ENCODE measurements around the gene DIS3L.
"Not testable (repeated sequence)": the region's sequence is repeated elsewhere in the genome, so short reads cannot be mapped to it uniquely, and the experiment has no call there.

The DIS3L gene

DNA sequence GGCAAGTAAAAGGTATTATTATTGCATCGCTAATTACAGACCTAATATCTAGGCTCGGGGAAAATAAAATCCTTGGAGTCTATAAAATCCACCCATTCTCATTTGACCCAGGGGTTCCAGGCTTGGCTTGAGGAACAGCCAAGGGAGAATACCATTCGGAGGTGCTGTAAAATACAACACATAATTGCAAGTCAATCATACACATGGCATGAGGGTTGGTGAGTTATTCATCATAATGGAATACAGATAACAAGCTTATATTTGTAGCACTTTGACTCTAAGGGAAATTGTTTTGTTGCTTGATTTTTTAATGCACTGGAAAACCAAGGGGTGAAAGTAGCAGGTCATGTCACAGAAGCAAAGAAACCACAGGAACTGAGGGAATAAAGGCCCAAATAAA, 16.8 kb upstream of the DIS3L start:
- DNase-seq (ENCODE audit: low read depth in 2 of 3, low spot score in 2 of 3), result no peak

DNA sequence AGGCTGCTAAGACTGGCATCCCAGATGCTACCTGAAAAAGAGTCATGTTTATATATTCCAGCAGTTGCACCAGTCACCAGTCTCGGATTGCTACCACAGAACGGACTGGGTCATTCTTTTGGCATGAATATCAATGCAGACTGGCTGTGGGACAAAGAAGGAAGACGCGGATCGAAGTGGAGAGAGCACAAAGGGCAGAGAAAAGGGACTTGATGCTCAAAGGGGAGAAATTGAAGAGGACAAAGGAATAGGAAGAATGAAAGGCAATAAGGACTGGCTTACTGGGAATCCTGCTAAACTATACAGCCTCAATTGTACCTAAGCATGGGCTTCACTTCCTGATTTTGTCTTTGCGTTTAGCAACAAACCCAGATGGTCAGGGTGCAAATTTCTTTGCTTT, 15.3 kb upstream of the DIS3L start:
- no peak for DNase-seq (ENCODE audit: low read depth in 2 of 3, low spot score in 2 of 3)

DNA sequence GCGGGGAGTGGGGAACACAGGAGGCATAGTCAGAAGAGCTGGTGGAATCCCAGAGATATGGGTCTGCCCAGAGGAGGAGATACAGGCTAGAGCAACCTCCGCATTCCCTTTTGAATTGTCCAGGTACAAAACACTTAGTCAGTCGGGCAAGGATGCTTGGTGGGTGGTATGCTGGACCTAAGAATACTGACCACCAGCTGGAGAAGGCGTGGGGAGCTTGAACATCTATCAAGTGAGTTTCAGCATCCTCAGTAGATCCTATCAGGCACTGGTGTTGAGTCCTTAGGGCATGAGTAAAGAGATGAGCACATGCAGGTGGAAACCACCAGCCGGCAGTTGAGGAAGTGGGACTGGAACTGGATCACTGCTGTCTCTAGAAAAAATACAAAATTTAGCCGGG, 14.7 kb upstream of the DIS3L start:
- no peak for DNase-seq (ENCODE audit: low read depth in 2 of 3, low spot score in 2 of 3)

DNA sequence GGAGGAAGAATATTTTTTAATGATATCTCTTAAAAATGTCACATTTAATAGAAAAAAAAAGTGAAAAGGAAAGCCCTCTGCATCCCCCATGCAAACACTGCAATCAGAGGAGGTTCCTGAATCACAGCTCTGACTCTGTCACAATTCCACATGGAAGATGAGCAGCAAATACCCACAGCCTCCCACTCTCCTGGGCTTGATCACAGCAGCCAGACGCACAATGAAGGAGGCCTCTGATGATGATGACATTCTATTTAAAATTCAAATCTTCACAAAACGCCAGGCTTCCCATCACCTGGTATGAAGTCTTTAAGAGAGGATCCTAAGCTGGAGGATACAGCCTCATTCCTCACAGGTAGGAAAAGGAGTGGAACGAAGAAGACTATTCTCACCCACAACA, 9.1 kb upstream of the DIS3L start:
- DNase-seq (ENCODE audit: low read depth in 2 of 3, low spot score in 2 of 3), result no peak

DNA sequence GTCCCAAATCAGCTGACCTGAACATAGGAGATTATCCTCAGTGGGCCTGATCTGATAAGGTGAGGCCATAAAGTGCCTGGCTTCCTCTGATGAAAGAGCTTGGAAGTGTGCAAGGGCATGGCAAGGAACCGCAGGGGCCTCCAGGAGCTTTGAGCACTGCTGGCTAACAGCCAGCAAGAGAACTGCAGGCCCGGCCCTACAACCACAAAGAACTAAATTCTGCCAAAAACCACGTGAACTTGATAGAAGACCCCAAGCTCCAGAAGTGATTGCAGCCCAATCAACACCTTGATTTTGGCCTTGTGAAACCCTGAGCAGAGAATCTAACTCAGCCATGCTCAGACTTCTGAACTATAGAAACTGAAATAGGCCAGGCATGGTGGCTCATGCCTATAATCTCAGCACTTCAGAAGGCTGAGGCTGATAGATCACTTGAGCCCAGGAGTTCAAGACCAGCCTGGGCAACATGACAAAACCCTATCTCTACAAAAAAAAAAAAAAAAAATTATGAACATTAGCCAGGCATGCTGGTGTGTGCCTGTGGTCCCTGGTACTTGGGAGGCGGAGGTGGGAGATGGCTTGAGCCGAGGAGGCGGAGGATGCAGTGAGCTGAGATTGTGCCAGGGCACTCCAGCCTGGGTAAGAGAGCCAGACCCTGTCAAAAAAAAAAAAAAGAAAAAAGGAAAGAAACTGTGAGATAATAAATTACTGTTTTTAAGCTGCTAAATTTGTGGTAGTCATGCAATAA, 7.7 kb upstream of the DIS3L start:
- DNase-seq (ENCODE audit: low read depth in 2 of 3, low spot score in 2 of 3), result no peak

DNA sequence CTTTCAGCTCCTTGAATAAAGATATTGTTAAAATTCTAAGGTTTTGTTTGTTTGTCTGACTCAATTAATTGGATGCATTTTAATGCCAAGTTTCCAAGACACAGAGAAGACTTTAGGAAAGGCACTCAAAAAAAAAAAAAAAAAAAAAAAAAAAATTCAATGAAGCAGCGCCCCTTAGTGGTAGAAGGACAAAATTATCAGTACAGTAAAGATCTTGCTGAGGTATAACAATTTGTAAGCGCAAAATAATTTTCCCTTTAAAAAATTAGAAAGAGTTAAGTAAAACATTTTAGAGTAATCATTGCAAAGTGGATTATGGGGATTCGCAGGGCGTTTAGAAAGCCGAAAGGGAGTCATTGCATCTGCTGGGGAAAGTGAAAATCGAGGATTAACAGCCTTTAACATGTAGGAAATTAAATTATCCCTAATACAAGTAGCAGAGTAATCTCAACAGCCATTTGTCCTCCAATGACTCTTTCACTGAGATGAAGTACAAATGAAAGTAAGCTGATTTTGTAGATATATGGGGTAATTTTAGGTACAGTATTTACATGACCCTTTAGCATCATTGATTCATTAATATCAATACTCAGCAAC, 5.8 kb upstream of the DIS3L start:
- DNase-seq (ENCODE audit: low read depth in 2 of 3, low spot score in 2 of 3), result no peak

DNA sequence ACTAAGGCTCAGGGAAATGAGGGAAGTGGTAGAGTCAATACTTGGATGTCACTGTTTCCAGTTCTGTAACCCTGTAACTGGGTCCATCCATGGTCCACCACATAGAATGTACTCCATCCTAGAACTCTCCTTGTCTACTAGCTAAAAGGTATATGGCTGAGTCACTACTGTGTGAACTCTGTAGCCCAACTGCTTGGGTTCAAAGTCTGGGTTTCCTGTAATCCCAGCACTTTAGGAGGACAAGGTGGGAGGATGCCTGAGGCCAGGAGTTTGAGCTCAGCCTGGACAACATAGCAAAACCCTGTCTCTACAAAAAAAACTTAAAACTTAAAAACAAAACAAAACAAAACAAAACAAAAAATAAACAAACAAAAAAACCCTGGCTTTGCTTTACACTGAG, 5.3 kb upstream of the DIS3L start:
- no peak for DNase-seq (ENCODE audit: low read depth in 2 of 3, low spot score in 2 of 3)

DNA sequence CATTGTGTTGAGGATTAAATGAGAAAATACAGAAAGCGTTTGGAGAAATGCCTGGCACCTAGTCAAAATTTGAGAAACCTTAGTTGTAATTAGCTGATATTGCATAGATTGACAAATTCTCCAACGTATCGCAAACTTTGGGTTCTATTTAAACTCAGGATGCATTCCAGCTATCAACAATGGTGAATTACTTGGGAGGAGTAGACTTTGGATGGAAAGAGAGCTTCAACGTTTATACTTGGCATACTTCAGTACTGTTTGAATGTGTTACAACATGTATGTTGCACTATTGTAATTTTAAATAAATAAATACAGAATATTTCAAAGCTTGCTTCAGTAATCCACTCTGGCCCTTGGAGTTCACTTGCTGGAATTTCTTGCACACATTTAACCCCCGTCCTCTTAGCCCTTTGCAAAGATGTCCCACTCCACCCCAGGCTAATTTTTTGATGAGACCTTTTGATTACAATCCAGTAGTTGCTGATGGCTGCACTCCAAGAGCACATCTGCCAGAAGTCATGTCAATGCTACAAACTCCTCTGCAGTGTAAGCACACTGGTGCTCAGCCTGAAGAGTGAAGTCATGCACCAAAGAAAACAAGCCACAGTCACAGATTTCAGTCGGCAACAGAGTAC, 4.7 kb upstream of the DIS3L start:
- no peak for DNase-seq (ENCODE audit: low read depth in 2 of 3, low spot score in 2 of 3)

DNA sequence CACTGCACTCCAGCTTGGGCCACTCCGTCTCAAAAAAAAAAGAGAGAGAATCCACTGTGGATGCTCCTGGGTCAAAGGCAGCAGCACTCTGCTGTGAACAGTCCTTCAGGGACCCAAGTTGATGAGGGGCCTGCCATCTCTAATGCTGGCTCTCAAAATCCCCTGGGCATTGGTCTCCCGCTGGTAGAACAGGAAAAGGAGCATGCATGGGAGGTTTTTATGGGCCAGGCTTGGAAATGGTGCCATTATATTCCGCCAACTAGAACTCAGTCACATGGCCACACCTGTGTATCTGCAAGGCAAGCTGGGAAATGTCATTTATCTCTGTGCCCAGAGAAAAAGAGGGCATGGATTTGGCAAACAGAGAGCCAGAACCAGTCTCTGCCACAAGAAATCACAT, 3.4 kb upstream of the DIS3L start:
- DNase-seq (ENCODE audit: low read depth in 2 of 3, low spot score in 2 of 3), result no peak

DNA sequence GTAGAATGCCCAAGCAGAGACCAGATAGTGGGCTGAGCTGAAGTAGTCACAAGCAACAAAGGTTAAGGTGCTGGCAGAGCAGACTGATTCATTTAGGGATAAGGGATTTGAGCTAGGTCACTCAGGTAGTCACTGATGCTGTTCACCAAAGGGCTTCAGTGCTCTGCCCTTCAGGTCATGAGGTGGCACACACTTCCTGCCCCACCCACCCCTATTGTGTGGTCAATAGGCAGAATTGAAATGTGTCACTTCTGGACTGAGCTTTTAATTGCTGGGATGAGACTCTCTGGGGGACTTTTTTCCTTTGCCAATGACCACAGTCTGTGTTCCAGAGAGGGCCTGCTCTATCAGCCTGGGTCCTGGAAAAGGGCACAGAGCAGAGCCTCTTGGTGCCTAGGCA, 2.9 kb upstream of the DIS3L start:
- DNase-seq (ENCODE audit: low read depth in 2 of 3, low spot score in 2 of 3), result no peak

DNA sequence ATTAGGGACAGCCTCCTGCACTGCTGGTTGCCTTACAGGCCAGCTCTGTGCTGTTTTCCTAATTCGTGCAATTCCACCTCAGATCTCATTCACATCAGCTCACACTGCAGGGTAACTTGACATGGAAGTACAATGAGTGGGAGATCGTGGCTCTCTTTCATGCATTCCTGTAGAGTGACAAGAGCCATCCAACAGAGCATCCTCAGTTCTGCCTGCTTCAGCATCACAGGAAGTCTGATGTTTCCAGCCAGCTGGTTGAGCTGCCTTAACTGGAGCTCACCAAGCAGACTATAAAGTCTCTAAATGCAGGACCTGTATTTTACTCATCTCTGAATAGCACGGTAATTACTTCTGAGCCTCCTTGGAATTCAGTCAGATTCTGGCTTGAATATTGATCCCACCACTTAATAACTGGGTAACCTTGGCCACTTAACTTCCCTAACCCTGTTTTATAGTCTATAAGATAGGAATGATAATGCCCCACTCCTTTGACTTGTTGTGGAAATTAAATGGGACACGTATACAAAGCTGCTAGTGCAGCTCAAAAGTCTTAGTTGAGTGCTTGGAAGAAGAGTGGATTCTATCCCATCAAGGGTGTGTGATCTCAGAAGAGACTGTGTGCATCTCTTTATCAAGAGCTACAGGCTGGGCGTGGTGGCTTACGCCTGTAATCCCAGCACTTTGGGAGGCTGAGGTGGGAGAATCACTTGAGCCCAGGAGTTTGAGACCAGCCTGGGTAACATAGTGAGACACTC, 1.4 kb upstream of the DIS3L start:
- no peak for DNase-seq (ENCODE audit: low read depth in 2 of 3, low spot score in 2 of 3)

DNA sequence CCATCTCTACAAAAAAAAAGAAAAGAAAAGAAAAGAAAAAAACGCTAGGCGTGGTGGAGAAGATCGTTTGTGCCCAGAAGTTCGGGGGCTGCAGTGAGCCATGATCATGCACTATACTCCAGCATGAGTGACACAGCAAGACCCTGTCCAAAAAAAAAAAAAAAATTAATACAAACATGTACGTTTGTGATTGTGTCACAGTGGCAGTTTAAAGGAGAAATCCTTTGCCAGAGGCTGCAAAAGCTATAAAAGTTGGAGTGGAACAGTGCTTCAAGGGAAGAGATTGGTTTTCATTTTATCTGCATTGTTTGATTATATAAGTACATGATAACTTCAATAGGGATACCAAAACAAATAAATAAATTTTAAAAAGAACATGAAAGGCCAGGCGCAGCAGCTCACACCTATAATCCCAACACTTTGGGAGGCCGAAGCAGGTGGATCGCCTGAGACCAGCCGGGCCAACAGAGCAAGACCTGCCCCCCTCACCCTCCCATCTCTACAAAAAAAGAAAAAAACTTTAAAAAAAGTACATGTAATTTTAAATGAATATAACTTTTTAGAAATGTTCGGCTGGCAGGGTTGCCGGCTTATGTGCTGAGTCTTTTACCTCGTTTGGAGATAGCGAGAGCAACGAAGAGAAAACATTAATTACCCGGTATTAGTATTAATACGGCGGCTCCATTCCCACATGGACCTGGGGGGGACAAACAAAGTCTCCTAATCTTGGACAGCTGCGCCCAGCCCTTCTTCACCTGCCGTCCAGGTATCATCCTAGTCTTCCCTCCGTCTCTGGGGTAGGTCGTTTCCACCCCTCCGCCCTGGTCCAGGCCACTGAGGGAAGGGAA, 573 bp upstream of the DIS3L start:
- no peak for DNase-seq (ENCODE audit: low read depth in 2 of 3, low spot score in 2 of 3)

DNA sequence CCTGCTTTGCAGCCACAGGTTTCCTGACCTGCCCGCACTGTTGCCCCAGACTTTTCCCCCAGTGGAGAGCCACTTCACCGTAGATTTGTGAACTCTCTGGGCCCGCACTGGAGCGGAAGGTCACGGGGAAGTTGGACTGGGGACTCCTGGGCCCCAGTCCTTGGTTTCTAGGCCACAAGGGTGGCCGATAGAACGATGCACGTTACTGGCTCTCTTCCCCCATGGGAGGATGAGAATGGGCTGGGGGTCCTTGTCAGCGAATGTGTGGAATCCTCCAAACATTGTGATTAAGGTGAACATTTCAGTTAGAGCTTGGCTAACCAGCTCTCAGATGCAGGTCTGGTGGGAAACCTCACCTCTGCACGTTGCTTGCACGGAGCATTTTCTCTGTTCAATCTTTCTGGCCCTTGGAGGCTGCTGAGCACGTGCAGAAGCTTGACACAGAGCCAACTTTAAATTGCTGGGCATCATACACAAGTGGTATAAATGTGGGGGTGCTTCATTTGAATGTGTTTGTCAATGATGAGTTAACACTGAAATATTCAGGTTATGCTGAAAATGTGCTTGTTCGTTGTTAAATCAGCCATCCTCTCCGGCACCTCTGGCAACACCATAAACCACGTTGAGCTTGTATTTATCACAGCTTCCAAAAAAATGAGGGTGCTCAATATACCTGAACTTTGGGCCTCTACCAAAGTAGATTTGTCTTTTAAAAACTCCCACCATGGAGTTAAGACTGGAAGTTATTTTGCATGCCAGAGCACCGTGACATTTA, 976 bp downstream of the DIS3L start:
- DNase-seq (ENCODE audit: low read depth in 2 of 3, low spot score in 2 of 3), result peak in 2 of 3 experiments; percentile 4 to 49

DNA sequence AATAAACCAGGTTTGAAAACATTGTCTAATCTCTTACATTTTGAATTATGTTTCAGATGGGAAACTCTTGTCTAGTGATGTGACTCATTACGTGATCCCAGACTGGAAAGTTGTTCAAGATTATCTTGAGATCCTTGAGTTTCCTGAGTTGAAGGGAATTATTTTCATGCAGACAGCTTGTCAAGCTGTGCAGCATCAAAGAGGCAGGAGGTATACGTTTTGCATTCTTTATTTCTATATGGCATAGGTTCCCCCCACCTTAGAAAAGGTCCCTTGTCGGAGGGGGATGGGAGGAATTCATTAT, 1.5 kb downstream of the DIS3L start:
- no peak for DNase-seq (ENCODE audit: low read depth in 2 of 3, low spot score in 2 of 3)

DNA sequence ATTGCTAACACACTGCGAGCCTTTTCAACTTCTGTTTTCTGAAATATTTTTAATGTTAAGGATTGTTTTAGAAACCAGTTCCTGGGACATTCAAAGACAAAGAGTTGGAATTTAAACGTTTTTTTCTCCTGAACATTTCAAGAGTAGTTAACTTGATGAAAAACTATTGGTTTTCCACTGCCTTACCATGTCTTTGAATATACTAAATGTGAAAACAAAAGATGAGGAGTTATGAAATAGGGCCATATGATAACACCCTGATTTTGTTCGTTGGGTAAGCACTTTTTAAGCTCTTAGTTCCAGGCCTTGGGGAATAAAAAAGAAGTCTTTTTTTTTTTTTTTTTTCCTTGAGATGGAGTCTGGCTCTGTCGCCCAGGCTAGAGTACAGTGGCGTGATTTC, 2.8 kb downstream of the DIS3L start:
- no peak for DNase-seq (ENCODE audit: low read depth in 2 of 3, low spot score in 2 of 3)

DNA sequence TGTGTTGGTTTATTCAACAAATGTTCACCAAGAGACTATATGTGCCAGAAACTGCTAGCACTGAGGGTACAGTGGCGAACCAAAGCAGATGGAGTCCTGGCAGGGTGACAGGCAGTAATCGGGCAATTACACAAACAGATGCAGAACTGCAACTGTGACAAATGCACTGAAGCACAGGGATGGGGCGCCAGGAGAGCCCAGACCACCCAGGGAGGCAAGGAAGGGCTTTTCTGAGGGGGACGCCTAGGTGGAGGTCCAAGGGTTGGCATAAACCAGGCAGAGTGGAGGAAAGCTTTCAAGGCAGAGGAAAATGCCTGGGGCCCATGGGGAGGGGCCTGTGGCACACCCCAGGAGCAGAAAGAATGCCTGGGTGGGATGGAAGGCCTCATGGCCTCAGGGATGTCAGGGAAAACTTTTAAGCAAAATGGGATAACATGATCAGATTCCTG, 5.5 kb downstream of the DIS3L start:
- DNase-seq (ENCODE audit: low read depth in 2 of 3, low spot score in 2 of 3), result no peak

DNA sequence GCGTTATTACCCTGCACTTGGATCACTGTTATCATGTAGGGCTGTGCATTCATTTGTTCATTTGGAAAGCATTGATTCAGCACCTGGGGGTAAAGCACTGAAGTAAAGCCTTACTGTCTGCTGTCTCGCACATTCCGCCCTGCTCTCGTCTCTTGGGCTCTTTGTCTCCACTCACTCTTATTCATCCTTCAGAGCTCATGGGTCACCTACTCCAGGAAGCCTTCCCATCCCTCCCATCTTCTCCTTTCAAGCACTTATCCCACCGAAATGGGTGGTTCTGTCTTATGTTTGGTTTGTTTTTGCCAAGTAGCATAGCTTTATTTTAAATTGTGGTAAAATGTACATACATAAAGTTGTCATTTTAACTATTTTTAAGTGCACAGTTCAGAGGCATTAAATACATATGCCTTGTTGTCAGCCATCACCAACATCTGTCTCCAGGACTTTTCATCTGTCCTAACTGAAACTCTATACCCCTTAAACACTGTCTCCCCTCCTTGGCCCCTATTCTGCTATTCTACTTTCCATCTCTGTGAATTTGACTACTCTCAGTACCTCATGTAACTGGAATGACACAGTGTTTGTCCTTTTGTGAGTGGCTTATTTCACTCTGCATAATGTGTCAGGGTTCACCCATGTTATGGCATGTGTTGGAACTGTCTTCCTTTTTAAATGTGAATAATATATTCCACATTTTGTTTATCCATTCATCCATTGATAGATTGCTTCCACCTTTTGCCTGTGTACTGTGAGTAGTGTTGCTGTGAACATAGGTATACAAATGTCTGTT, 9.3 kb downstream of the DIS3L start:
- no peak for DNase-seq (ENCODE audit: low read depth in 2 of 3, low spot score in 2 of 3)

DNA sequence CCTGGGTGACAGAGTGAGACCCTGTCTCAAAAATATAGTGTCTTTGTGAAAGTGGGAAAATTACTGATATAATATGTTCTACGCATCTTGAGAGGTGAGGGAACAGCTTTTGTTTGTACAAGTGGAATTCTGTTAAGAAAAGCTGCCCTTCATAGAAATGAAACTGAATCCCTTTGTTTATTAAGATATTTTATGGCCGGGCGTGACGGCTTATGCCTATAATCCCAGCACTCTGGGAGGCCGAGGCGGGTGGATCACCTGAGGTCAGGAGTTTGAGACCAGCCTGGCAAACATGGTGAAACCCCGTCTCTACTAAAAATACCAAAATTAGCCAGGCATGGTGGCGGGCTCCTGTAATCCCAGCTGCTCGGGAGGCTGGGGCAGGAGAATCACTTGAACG, 11.1 kb downstream of the DIS3L start:
- DNase-seq (ENCODE audit: low read depth in 2 of 3, low spot score in 2 of 3), result not testable (repeated sequence)

DNA sequence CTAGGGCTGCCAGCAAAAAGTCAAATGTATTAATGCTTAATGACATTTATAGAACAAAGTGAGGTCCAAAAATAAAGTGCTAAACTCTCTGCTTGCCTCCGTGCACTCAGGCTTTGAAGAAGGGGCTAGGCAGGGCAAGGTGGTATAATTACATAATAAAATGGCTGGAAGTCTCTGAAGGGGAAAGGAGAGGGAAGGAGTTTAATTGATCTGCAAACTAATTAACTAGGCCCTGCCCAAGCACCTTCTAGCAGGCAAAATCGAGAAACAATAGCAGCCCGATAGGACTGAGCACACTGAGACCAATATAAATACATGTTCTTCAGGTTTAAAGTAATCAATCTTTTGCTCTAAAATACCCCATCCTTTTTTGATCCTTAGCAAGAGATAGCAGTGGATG, 13.0 kb downstream of the DIS3L start:
- no peak for DNase-seq (ENCODE audit: low read depth in 2 of 3, low spot score in 2 of 3)

DNA sequence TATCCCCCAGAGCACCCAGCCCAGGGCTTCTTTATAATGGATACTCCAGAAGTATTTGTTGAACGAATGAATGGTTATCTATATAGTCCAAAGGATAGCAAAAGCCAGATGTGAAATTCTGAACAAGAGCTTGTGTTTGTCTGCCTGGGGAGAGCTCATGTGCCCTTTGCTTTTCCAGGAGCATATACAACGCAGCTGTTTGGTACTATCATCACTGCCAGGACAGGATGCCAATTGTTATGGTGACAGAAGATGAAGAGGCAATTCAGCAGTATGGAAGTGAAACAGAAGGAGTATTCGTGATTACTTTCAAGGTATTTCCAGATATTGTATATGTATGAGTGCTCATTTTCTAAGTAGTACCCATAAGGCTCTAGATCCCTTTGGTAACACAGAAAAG, 15.2 kb downstream of the DIS3L start:
- DNase-seq (ENCODE audit: low read depth in 2 of 3, low spot score in 2 of 3), result no peak
